ENCODE results near the gene LIN9.

The LIN9 gene

GRCh38 chr1:226186124-226187018 is 122.6 kb downstream of the LIN9 start, which contains the start of gene ACBD3:
TSS of gene ACBD3 (minus strand) at chr1:226186741. CDS start at chr1:226186675, 66 bp downstream.
- peak; percentile 77 for DNase-seq (ENCODE audit: low read depth)
- H3K4me3 ChIP-seq (ENCODE audit: control insufficient read depth, low read depth, low read length): peak within 1 kb of the TSS; percentile 96
- no peak for TF ChIP-seq CTCF (conservative IDR thresholded peaks at IDR 0.05; ENCODE audit: control insufficient read depth, insufficient read depth, low read depth, low read length)

GRCh38 chr1:226185141-226186036 is 123.6 kb downstream of the LIN9 start:
- H3K4me3 ChIP-seq (ENCODE audit: control insufficient read depth, low read depth, low read length): peak overlapping the region; percentile 96
- DNase-seq (ENCODE audit: low read depth): peak; percentile 63
- TF ChIP-seq CTCF (conservative IDR thresholded peaks at IDR 0.05; ENCODE audit: control insufficient read depth, insufficient read depth, low read depth, low read length): no peak

- no peak overlapping the region for H3K4me3 ChIP-seq (ENCODE audit: control insufficient read depth, low read depth, low read length)
- peak; percentile 87 for DNase-seq (ENCODE audit: low read depth)
- peak; percentile 48 for TF ChIP-seq CTCF (conservative IDR thresholded peaks at IDR 0.05; ENCODE audit: control insufficient read depth, insufficient read depth, low read depth, low read length)
Measured at GRCh38 chr1:226181996-226182714, 126.8 kb downstream of the LIN9 start.

Data from fibroblast of mammary gland (primary cell).